ENCODE results near the gene OMD. TPM values are rescaled to one million over a fixed set of nuclear protein-coding genes. Genes with fewer than 3 reads are reported as not detected.

OMD gene
- total RNA-seq, 1 donor = 0.36 TPM

DNA sequence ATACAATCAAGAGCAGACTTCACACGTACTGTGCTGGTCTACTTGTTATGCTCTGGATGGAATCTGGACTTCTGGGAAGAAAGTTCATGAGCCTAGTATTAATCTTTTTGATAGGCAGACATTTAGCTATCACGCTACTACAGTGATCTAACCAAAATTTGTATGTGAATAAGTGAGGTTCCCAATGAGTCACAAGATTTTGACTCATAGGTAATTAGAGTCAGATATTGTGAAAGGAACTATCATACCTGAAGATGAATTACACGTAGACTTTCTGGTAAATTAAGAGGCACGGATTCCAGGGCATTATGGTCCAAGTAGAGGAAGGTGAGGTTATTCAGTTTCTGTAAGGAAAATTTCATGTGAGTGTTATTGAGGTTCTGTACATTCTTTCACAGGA is 38.3 kb downstream of the OMD start:
- no peaks in the 10 kb centered on the region for H4K20me1 ChIP-seq (ENCODE audit: insufficient read depth, low read length)
- no peak overlapping the region for H3K4me2 ChIP-seq (ENCODE audit: insufficient read depth, low read length)
- no peak overlapping the region for H2AFZ ChIP-seq (ENCODE audit: low read length)
- TF ChIP-seq CTCF (IDR thresholded peaks at IDR 0.05; ENCODE audit: extremely low read depth, low read depth, low read length) = no peak
- no peaks in the 10 kb centered on the region for H3K27me3 ChIP-seq (ENCODE audit: insufficient read depth, low read length)
- no peaks in the 10 kb centered on the region for H3K79me2 ChIP-seq (ENCODE audit: insufficient read depth, low read length)
- no peak overlapping the region for H3K4me3 ChIP-seq (ENCODE audit: insufficient read depth, low read length)
- H3K27ac ChIP-seq (ENCODE audit: low read depth, low read length) = peak overlapping the region; percentile 58
- H3K36me3 ChIP-seq (ENCODE audit: insufficient read depth, low read length) = no peaks in the 10 kb centered on the region
- no peaks in the 10 kb centered on the region for H3K9me3 ChIP-seq (ENCODE audit: low read depth, low read length)
- no peak for DNase-seq (ENCODE audit: insufficient read length, low spot score, missing footprints)
- H3K4me1 ChIP-seq (ENCODE audit: insufficient read depth, low read length) = peaks cover 21% of the 10 kb centered on the region

DNA sequence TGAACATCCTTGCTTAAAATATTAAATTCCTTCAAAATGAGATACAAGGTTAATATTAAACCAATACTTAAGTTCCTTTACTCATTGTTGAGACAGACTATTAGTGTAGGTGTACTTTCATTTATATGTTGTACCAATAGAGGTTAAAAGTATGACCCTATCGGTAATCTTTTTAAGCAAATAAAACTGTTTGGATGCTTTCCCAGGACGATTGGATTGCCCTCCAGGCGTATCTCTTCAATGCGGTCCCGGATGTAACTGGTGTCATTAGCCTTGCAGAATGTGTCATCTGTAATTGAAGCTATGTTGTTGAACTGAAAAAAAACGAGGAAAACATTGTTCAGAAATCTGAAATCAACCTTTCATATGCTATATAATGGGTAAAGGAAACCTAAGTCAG is 38.8 kb downstream of the OMD start:
- Histone ChIP-seq H3K9me3 (ENCODE audit: low read depth, low read length) (no peaks in the 10 kb centered on the region), H3K27me3 (ENCODE audit: insufficient read depth, low read length) (no peaks in the 10 kb centered on the region), H3K4me1 (ENCODE audit: insufficient read depth, low read length) (peaks cover 21% of the 10 kb centered on the region), H3K79me2 (ENCODE audit: insufficient read depth, low read length) (no peaks in the 10 kb centered on the region), H3K4me2 (ENCODE audit: insufficient read depth, low read length) (peak overlapping the region; percentile 38), H4K20me1 (ENCODE audit: insufficient read depth, low read length) (no peaks in the 10 kb centered on the region), H3K36me3 (ENCODE audit: insufficient read depth, low read length) (no peaks in the 10 kb centered on the region), H3K4me3 (ENCODE audit: insufficient read depth, low read length) (no peak overlapping the region), H3K27ac (ENCODE audit: low read depth, low read length) (peak overlapping the region; percentile 58), H2AFZ (ENCODE audit: low read length) (no peak overlapping the region)
- DNase-seq (ENCODE audit: insufficient read length, low spot score, missing footprints) = no peak
- TF ChIP-seq CTCF (IDR thresholded peaks at IDR 0.05; ENCODE audit: extremely low read depth, low read depth, low read length) = no peak

DNA sequence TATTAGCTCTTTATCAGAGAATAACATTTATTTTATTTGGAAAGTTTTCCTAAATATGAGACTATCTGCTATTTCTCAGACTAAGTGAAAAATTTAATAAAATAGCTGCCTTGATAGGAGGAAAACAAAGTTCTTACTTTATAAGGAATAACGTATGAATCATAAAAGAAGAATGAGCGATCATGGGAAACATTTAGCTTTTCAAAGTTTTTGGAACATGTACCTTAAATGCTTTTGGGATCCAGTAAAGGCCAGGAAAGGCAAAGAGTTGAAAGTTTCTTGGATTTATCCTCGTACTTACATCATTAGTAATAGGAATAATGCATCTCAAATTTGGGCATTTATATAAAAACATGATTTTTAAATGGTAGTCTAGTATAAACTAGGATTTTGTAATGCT is 39.3 kb downstream of the OMD start:
- Histone ChIP-seq H3K4me1 (ENCODE audit: insufficient read depth, low read length) (peaks cover 21% of the 10 kb centered on the region), H3K27ac (ENCODE audit: low read depth, low read length) (peak overlapping the region; percentile 58)
- DNase-seq (ENCODE audit: insufficient read length, low spot score, missing footprints) = no peak

DNA sequence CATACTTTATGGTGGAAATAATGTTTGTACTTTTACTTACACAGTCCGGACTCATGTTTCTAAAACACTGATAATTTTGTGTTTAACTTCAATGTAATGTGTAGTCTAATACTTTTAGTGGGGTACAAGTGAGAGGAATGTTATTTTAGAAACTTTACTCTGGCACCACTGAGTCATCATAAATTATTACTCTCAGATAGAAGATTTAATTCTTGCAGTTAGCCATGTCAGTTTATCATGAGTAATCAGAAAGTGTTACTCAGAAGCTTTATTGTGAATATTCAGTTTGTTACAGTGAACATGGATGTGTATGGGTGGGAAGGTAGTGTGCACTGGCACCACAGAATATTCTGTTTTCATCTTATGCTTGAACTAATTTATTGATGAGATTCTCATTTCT is 39.9 kb downstream of the OMD start:
- Histone ChIP-seq H3K4me3 (ENCODE audit: insufficient read depth, low read length) (no peak overlapping the region), H3K9me3 (ENCODE audit: low read depth, low read length) (no peaks in the 10 kb centered on the region), H3K4me1 (ENCODE audit: insufficient read depth, low read length) (peaks cover 21% of the 10 kb centered on the region), H3K79me2 (ENCODE audit: insufficient read depth, low read length) (no peaks in the 10 kb centered on the region), H4K20me1 (ENCODE audit: insufficient read depth, low read length) (no peaks in the 10 kb centered on the region), H2AFZ (ENCODE audit: low read length) (no peak overlapping the region), H3K36me3 (ENCODE audit: insufficient read depth, low read length) (no peaks in the 10 kb centered on the region), H3K4me2 (ENCODE audit: insufficient read depth, low read length) (peak overlapping the region; percentile 38), H3K27me3 (ENCODE audit: insufficient read depth, low read length) (no peaks in the 10 kb centered on the region), H3K27ac (ENCODE audit: low read depth, low read length) (peak overlapping the region; percentile 58)
- TF ChIP-seq CTCF (IDR thresholded peaks at IDR 0.05; ENCODE audit: extremely low read depth, low read depth, low read length) = no peak
- DNase-seq (ENCODE audit: insufficient read length, low spot score, missing footprints) = peak; percentile 74

More for the DNA sequence above, 39.3 kb downstream of the OMD start:
- H4K20me1 ChIP-seq (ENCODE audit: insufficient read depth, low read length) = no peaks in the 10 kb centered on the region
- no peaks in the 10 kb centered on the region for H3K36me3 ChIP-seq (ENCODE audit: insufficient read depth, low read length)
- no peaks in the 10 kb centered on the region for H3K9me3 ChIP-seq (ENCODE audit: low read depth, low read length)
- no peaks in the 10 kb centered on the region for H3K79me2 ChIP-seq (ENCODE audit: insufficient read depth, low read length)
- no peak overlapping the region for H3K4me3 ChIP-seq (ENCODE audit: insufficient read depth, low read length)
- TF ChIP-seq CTCF (IDR thresholded peaks at IDR 0.05; ENCODE audit: extremely low read depth, low read depth, low read length) = no peak
- H3K4me2 ChIP-seq (ENCODE audit: insufficient read depth, low read length) = peak overlapping the region; percentile 38
- no peak overlapping the region for H2AFZ ChIP-seq (ENCODE audit: low read length)
- no peaks in the 10 kb centered on the region for H3K27me3 ChIP-seq (ENCODE audit: insufficient read depth, low read length)
